ENCODE results near the gene CCAR1. TPM values are rescaled to one million over a fixed set of nuclear protein-coding genes. Genes with fewer than 3 reads are reported as not detected.
"Not testable (repeated sequence)": the region's sequence is repeated elsewhere in the genome, so short reads cannot be mapped to it uniquely, and the experiment has no call there.

Gene CCAR1
- total RNA-seq, 5 donors from 2014 or later (not counting 1 experiment from before 2014, with no cell fraction given): 73.1 to 91.1 (median 76.6) TPM

- peak; percentile 52 to 67 (median 58) for ATAC-seq (replicated peaks in 1 of 4)
- H3K9me3 ChIP-seq; DNase-seq; H3K27ac Mint-ChIP-seq; H3K36me3 ChIP-seq (ENCODE audit: control insufficient read depth in 2 of 2, extremely low read depth in 1 of 2, insufficient read depth in 1 of 2, low read length in 1 of 2); H3K27ac ChIP-seq (ENCODE audit: low read length); H3K4me3 Mint-ChIP-seq; H3K36me3 Mint-ChIP-seq; H3K27me3 Mint-ChIP-seq; H3K9me3 Mint-ChIP-seq: not testable (repeated sequence)
- H3K4me3 ChIP-seq (ENCODE audit: control insufficient read depth in 1 of 2, extremely low read depth in 1 of 2, low read length in 1 of 2): peak overlapping the region in 1 of 2 donors; percentile 88
- ChIA-PET POLR2A (interaction anchor here in 1 of 2 donors (0.6 kb wide), 1 partner anchor 78 kb away, joined by 4 read pairs; no protein-coding TSS in a partner anchor), CTCF (interaction anchor here in 1 of 2 donors (1.0 kb wide), 1 partner anchor 73 kb away, joined by 6 read pairs; no protein-coding TSS in a partner anchor)
- peaks cover 5 to 21% (median 20%) of the 10 kb centered on the region in 3 donors for H3K4me1 Mint-ChIP-seq
- peaks cover 0 to 25% of the 10 kb centered on the region in 2 experiments for H3K4me1 ChIP-seq (ENCODE audit: control insufficient read depth in 1 of 2, extremely low read depth in 1 of 2, insufficient read depth in 2 of 2, low read length in 2 of 2)
- peaks cover 0 to 13% of the 10 kb centered on the region in 2 experiments for H3K27me3 ChIP-seq (replicated peaks in 1 of 2; ENCODE audit: control insufficient read depth in 2 of 2, extremely low read depth in 1 of 2, insufficient read depth in 2 of 2, low read length in 1 of 2)
- WGBS (ENCODE audit: insufficient coverage): no CpG with 5 or more reads among the region's 58 CpGs
Measured at GRCh38 chr10:68827592-68827959, 106.5 kb downstream of the CCAR1 start.

DNA sequence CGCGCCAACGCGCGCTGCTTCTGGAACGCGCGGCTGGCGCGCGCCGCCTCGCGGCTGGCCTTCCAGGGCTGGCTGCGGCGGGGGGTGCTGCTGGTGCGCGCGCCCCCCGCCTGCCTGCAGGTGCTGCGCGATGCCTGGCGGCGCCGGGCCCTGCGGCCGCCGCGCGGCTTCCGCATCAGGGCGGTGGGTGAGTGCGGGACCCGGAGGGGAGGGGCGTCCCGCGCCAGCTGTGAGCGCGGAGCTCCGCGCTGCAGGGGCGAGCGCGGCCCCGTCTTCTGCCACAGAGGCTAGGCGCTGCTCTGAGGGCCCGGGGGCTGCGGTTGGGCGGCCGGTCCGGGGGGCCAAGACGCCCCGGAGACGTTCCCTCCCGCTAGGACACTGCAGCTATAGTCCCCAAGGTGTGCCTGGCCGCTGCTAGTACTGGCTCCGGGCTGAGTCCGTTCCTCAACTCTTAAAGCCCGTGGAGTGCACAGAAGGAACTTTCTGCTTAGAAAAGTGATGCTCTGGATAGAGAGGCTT lies 107.1 kb downstream of the CCAR1 start:
- H3K27me3 Mint-ChIP-seq; H3K36me3 ChIP-seq (ENCODE audit: control insufficient read depth in 2 of 2, extremely low read depth in 1 of 2, insufficient read depth in 1 of 2, low read length in 1 of 2); POLR2A ChIA-PET; H3K9me3 ChIP-seq; H3K27ac Mint-ChIP-seq; H3K36me3 Mint-ChIP-seq; H3K9me3 Mint-ChIP-seq; CTCF ChIA-PET; H3K27ac ChIP-seq (ENCODE audit: low read length): not testable (repeated sequence)
- 1% methylated on average over 33 of the region's 59 CpGs for WGBS (ENCODE audit: insufficient coverage)
- Mint-ChIP-seq H3K4me1 (peaks cover 5 to 21% (median 20%) of the 10 kb centered on the region in 3 donors), H3K4me3 (peak overlapping the region; percentile 54 to 65 (median 55))
- Histone ChIP-seq H3K4me1 (ENCODE audit: control insufficient read depth in 1 of 2, extremely low read depth in 1 of 2, insufficient read depth in 2 of 2, low read length in 2 of 2) (peaks cover 0 to 25% of the 10 kb centered on the region in 2 experiments), H3K4me3 (ENCODE audit: control insufficient read depth in 1 of 2, extremely low read depth in 1 of 2, low read length in 1 of 2) (peak overlapping the region; percentile 30 to 49), H3K27me3 (replicated peaks in 1 of 2; ENCODE audit: control insufficient read depth in 2 of 2, extremely low read depth in 1 of 2, insufficient read depth in 2 of 2, low read length in 1 of 2) (peaks cover 0 to 13% of the 10 kb centered on the region in 2 experiments)
- peak in 16 of 35 experiments; percentile 1 to 36 (median 9) for DNase-seq
- ATAC-seq (replicated peaks in 1 of 4): peak; percentile 63 to 72 (median 72)

DNA sequence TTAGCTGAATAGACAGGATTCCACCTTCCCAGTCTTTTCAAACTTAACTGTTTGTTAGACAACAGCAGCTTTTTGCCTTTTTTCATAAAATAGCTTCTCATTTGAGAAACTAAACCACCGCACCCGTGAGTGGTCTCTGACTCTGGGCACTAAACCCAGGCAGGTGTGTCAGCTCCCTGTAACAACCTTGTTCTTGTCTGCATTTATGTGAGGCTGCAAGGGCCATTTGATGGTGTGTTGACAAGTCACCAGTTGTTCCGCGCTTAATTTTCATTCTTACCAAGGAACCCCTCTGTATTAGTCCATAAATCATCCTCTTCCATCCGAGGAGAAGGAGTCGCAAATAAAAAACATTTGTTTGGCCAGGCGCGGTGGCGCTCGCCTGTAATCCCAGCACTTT lies 107.8 kb downstream of the CCAR1 start:
- Mint-ChIP-seq H3K4me1 (peaks cover 5 to 21% (median 20%) of the 10 kb centered on the region in 3 donors), H3K27me3 (peaks cover 0 to 3% of the 10 kb centered on the region in 2 donors), H3K9me3 (no peaks in the 10 kb centered on the region), H3K4me3 (peak overlapping the region; percentile 54 to 65 (median 55)), H3K27ac (no peak overlapping the region), H3K36me3 (no peaks in the 10 kb centered on the region)
- Histone ChIP-seq H3K4me3 (ENCODE audit: control insufficient read depth in 1 of 2, extremely low read depth in 1 of 2, low read length in 1 of 2) (no peak overlapping the region), H3K27me3 (replicated peaks in 1 of 2; ENCODE audit: control insufficient read depth in 2 of 2, extremely low read depth in 1 of 2, insufficient read depth in 2 of 2, low read length in 1 of 2) (peaks cover 0 to 11% of the 10 kb centered on the region in 2 experiments), H3K4me1 (ENCODE audit: control insufficient read depth in 1 of 2, extremely low read depth in 1 of 2, insufficient read depth in 2 of 2, low read length in 2 of 2) (peaks cover 0 to 25% of the 10 kb centered on the region in 2 experiments), H3K27ac (ENCODE audit: low read length) (no peak overlapping the region), H3K36me3 (ENCODE audit: control insufficient read depth in 2 of 2, extremely low read depth in 1 of 2, insufficient read depth in 1 of 2, low read length in 1 of 2) (no peaks in the 10 kb centered on the region), H3K9me3 (no peaks in the 10 kb centered on the region)
- DNase-seq: no peak
- CTCF ChIA-PET: no interaction called here
- POLR2A ChIA-PET: interaction anchor here in 1 of 2 donors (0.6 kb wide), 1 partner anchor 9 kb away, joined by 3 read pairs; no protein-coding TSS in a partner anchor
- ATAC-seq (replicated peaks in 1 of 4): no peak
- 95% methylated on average over 6 of the region's 10 CpGs for WGBS (ENCODE audit: insufficient coverage)

- ATAC-seq (replicated peaks in 1 of 4) (no peak), DNase-seq (peak in 4 of 35 experiments; percentile 12 to 27 (median 16))
- Histone ChIP-seq H3K36me3 (ENCODE audit: control insufficient read depth in 2 of 2, extremely low read depth in 1 of 2, insufficient read depth in 1 of 2, low read length in 1 of 2) (no peaks in the 10 kb centered on the region), H3K27me3 (replicated peaks in 1 of 2; ENCODE audit: control insufficient read depth in 2 of 2, extremely low read depth in 1 of 2, insufficient read depth in 2 of 2, low read length in 1 of 2) (peaks cover 0 to 11% of the 10 kb centered on the region in 2 experiments), H3K9me3 (no peaks in the 10 kb centered on the region), H3K4me3 (ENCODE audit: control insufficient read depth in 1 of 2, extremely low read depth in 1 of 2, low read length in 1 of 2) (no peak overlapping the region), H3K27ac (ENCODE audit: low read length) (no peak overlapping the region), H3K4me1 (ENCODE audit: control insufficient read depth in 1 of 2, extremely low read depth in 1 of 2, insufficient read depth in 2 of 2, low read length in 2 of 2) (peaks cover 0 to 25% of the 10 kb centered on the region in 2 experiments)
- H3K4me1 Mint-ChIP-seq: peaks cover 5 to 21% (median 20%) of the 10 kb centered on the region in 3 donors
- no peak overlapping the region for H3K27ac Mint-ChIP-seq
- peak overlapping the region in 1 of 3 donors; percentile 54 for H3K4me3 Mint-ChIP-seq
- no peaks in the 10 kb centered on the region for H3K36me3 Mint-ChIP-seq
- 0% methylated on average over 5 of the region's 6 CpGs for WGBS (ENCODE audit: insufficient coverage)
- CTCF ChIA-PET: interaction anchor here in 1 of 2 donors (0.6 kb wide), 1 partner anchor 36 kb away, joined by 4 read pairs; no protein-coding TSS in a partner anchor
- POLR2A ChIA-PET: interaction anchor here in 1 of 2 donors (0.6 kb wide), 1 partner anchor 712 kb away, joined by 3 read pairs; no protein-coding TSS in a partner anchor
- no peaks in the 10 kb centered on the region for H3K27me3 Mint-ChIP-seq
- no peaks in the 10 kb centered on the region for H3K9me3 Mint-ChIP-seq
Measured at GRCh38 chr10:68829521-68829920, 108.5 kb downstream of the CCAR1 start.

GRCh38 chr10:68829952-68830351 lies 108.9 kb downstream of the CCAR1 start:
- Histone ChIP-seq H3K4me1 (ENCODE audit: control insufficient read depth in 1 of 2, extremely low read depth in 1 of 2, insufficient read depth in 2 of 2, low read length in 2 of 2) (peaks cover 0 to 25% of the 10 kb centered on the region in 2 experiments), H3K36me3 (ENCODE audit: control insufficient read depth in 2 of 2, extremely low read depth in 1 of 2, insufficient read depth in 1 of 2, low read length in 1 of 2) (no peaks in the 10 kb centered on the region), H3K4me3 (ENCODE audit: control insufficient read depth in 1 of 2, extremely low read depth in 1 of 2, low read length in 1 of 2) (no peak overlapping the region), H3K9me3 (no peaks in the 10 kb centered on the region), H3K27me3 (replicated peaks in 1 of 2; ENCODE audit: control insufficient read depth in 2 of 2, extremely low read depth in 1 of 2, insufficient read depth in 2 of 2, low read length in 1 of 2) (peaks cover 0 to 11% of the 10 kb centered on the region in 2 experiments), H3K27ac (ENCODE audit: low read length) (no peak overlapping the region)
- Mint-ChIP-seq H3K9me3 (no peaks in the 10 kb centered on the region), H3K27me3 (no peaks in the 10 kb centered on the region), H3K36me3 (no peaks in the 10 kb centered on the region), H3K4me3 (peak overlapping the region in 1 of 3 donors; percentile 54), H3K4me1 (peaks cover 5 to 21% (median 20%) of the 10 kb centered on the region in 3 donors), H3K27ac (no peak overlapping the region)
- POLR2A ChIA-PET: interaction anchor here in 1 of 2 donors (0.6 kb wide), 1 partner anchor 712 kb away, joined by 3 read pairs; no protein-coding TSS in a partner anchor
- 76% methylated on average over 2 of the region's 6 CpGs for WGBS (ENCODE audit: insufficient coverage)
- no peak for DNase-seq
- no peak for ATAC-seq (replicated peaks in 1 of 4)
- CTCF ChIA-PET: interaction anchor here in 1 of 2 donors (0.6 kb wide), 1 partner anchor 35 kb away, joined by 4 read pairs; no protein-coding TSS in a partner anchor

GRCh38 chr10:68831961-68832455 lies 111.0 kb downstream of the CCAR1 start:
- peaks cover 0 to 2% of the 10 kb centered on the region in 2 experiments for H3K27me3 ChIP-seq (replicated peaks in 1 of 2; ENCODE audit: control insufficient read depth in 2 of 2, extremely low read depth in 1 of 2, insufficient read depth in 2 of 2, low read length in 1 of 2)
- Mint-ChIP-seq H3K27ac (no peak overlapping the region), H3K4me3 (no peak overlapping the region), H3K9me3 (no peaks in the 10 kb centered on the region), H3K4me1 (peaks cover 0 to 13% (median 13%) of the 10 kb centered on the region in 3 donors), H3K36me3 (no peaks in the 10 kb centered on the region), H3K27me3 (no peaks in the 10 kb centered on the region)
- H3K27ac ChIP-seq (ENCODE audit: low read length): no peak overlapping the region
- H3K4me1 ChIP-seq (ENCODE audit: control insufficient read depth in 1 of 2, extremely low read depth in 1 of 2, insufficient read depth in 2 of 2, low read length in 2 of 2): peaks cover 0 to 19% of the 10 kb centered on the region in 2 experiments
- no peak for DNase-seq
- POLR2A ChIA-PET: no interaction called here
- no peaks in the 10 kb centered on the region for H3K9me3 ChIP-seq
- H3K36me3 ChIP-seq (ENCODE audit: control insufficient read depth in 2 of 2, extremely low read depth in 1 of 2, insufficient read depth in 1 of 2, low read length in 1 of 2): no peaks in the 10 kb centered on the region
- WGBS (ENCODE audit: insufficient coverage): 92% methylated on average over 2 of the region's 5 CpGs
- no peak for ATAC-seq (replicated peaks in 1 of 4)
- CTCF ChIA-PET: interaction anchor here in 1 of 2 donors (0.7 kb wide), 1 partner anchor 10 kb away, joined by 6 read pairs; no protein-coding TSS in a partner anchor
- H3K4me3 ChIP-seq (ENCODE audit: control insufficient read depth in 1 of 2, extremely low read depth in 1 of 2, low read length in 1 of 2): no peak overlapping the region

Data from T-cell (primary cell).